Measurements from ENCODE around the gene OR2D3. TPM values are rescaled to one million over a fixed set of nuclear protein-coding genes. Genes with fewer than 3 reads are reported as not detected.

OR2D3 gene, protein sequence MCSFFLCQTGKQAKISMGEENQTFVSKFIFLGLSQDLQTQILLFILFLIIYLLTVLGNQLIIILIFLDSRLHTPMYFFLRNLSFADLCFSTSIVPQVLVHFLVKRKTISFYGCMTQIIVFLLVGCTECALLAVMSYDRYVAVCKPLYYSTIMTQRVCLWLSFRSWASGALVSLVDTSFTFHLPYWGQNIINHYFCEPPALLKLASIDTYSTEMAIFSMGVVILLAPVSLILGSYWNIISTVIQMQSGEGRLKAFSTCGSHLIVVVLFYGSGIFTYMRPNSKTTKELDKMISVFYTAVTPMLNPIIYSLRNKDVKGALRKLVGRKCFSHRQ
- total RNA-seq (2021) (not detected in 2 replicates), Bru-seq, nascent RNA (not detected), BruChase-seq, experiment 1, labeled RNA remaining after a 2-hour chase (not detected), BruChase-seq, experiment 2, labeled RNA remaining after a 6-hour chase (not detected)
- long read RNA-seq = 0 reads

DNA sequence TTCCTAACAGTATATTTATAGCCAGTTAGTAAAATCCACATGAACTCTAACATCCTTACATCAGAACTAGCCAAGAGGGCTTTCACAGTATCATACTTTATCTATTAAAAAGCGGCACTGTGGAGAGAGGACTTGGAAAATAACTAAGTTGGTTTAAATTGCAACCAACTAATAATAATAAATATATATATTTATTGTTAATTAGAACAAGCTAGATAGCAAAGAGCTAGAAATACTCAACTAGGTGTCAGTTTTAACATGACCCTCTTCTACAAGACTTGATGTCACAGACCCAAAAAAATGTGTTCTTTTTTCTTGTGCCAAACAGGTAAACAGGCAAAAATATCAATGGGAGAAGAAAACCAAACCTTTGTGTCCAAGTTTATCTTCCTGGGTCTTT is at the start of gene OR2D3:
Gene OR2D3 (plus strand): TSS at position 301 of the 400 bp plus-strand sequence. CDS start 0 bp downstream, at position 301.
- no TSS peak for BruUV-seq (replicated peaks)
- Histone ChIP-seq H2AFZ (no peak within 1 kb of the TSS), H3F3A (ENCODE audit: insufficient read depth, low read depth) (peaks cover 4% of the 10 kb centered on the region), H3K9me3 (ENCODE audit: insufficient read depth, low read depth) (no peaks in the 10 kb centered on the region), H3K36me3 (ENCODE audit: low read depth) (no peaks in the 10 kb centered on the region), H3K4me2 (no peak within 1 kb of the TSS), H3K79me2 (ENCODE audit: low read depth) (no peaks in the 10 kb centered on the region), H3K9me2 (ENCODE audit: insufficient read depth) (no peaks in the 10 kb centered on the region), H3K27ac (no peak within 1 kb of the TSS), H3K27me3 (ENCODE audit: insufficient read depth, low read depth) (no peaks in the 10 kb centered on the region), H3K4me3 (no peak within 1 kb of the TSS), H4K20me1 (ENCODE audit: insufficient read depth) (no peaks in the 10 kb centered on the region), H3K4me1 (replicated peaks; ENCODE audit: insufficient read depth) (no peaks in the 10 kb centered on the region)
- intact Hi-C loops (cut with micrococcal nuclease; ENCODE audit: unreplicated experiment) = no loop called here
- no peak for TF ChIP-seq EZH2 (IDR thresholded peaks at IDR 0.05; ENCODE audit: low read depth)
- TF ChIP-seq, protein P1, sequence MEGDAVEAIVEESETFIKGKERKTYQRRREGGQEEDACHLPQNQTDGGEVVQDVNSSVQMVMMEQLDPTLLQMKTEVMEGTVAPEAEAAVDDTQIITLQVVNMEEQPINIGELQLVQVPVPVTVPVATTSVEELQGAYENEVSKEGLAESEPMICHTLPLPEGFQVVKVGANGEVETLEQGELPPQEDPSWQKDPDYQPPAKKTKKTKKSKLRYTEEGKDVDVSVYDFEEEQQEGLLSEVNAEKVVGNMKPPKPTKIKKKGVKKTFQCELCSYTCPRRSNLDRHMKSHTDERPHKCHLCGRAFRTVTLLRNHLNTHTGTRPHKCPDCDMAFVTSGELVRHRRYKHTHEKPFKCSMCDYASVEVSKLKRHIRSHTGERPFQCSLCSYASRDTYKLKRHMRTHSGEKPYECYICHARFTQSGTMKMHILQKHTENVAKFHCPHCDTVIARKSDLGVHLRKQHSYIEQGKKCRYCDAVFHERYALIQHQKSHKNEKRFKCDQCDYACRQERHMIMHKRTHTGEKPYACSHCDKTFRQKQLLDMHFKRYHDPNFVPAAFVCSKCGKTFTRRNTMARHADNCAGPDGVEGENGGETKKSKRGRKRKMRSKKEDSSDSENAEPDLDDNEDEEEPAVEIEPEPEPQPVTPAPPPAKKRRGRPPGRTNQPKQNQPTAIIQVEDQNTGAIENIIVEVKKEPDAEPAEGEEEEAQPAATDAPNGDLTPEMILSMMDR (conservative IDR thresholded peaks at IDR 0.05) = no peak
- CTCF ChIA-PET = no interaction called here
- no peak for DNase-seq
- POLR2A ChIA-PET (ENCODE audit: unreplicated experiment) = no interaction called here

GRCh38 chr11:6871278-6871677 is 49.5 kb upstream of the OR2D3 start:
- Histone ChIP-seq H3K27me3 (ENCODE audit: insufficient read depth, low read depth) (no peaks in the 10 kb centered on the region), H2AFZ (no peak overlapping the region), H3F3A (ENCODE audit: insufficient read depth, low read depth) (no peaks in the 10 kb centered on the region), H3K4me1 (replicated peaks; ENCODE audit: insufficient read depth) (no peaks in the 10 kb centered on the region), H3K9me2 (ENCODE audit: insufficient read depth) (no peaks in the 10 kb centered on the region), H3K36me3 (ENCODE audit: low read depth) (no peaks in the 10 kb centered on the region), H3K4me3 (no peak overlapping the region), H3K79me2 (ENCODE audit: low read depth) (no peaks in the 10 kb centered on the region), H3K4me2 (no peak overlapping the region), H3K27ac (no peak overlapping the region), H3K9me3 (ENCODE audit: insufficient read depth, low read depth) (no peaks in the 10 kb centered on the region), H4K20me1 (ENCODE audit: insufficient read depth) (no peaks in the 10 kb centered on the region)
- ChIA-PET CTCF (no interaction called here), POLR2A (ENCODE audit: unreplicated experiment) (no interaction called here)
- intact Hi-C loops (cut with micrococcal nuclease; ENCODE audit: unreplicated experiment) = no loop called here
- BruUV-seq (replicated peaks) = no TSS peak
- TF ChIP-seq, protein P1 (conservative IDR thresholded peaks at IDR 0.05) = no peak
- no peak for TF ChIP-seq EZH2 (IDR thresholded peaks at IDR 0.05; ENCODE audit: low read depth)
- DNase-seq = no peak

DNA sequence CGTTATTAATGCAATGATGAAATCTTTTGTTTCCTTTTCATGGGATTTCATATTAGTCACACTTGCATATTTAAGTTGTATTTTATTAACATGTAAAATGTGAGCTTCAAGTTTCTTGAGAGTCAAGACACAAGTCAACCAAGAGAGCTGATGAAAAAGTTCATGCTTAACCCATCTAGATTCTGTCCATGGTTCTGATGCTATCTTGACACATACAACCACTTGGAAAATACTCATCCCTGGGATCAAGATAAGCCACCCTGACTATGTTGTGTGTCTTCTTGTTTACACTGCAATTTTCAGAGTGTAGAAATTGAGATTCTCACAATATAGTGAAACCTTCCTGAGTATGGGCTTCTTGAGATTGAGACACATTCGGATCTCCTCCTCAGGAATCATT is 45.0 kb upstream of the OR2D3 start:
- no TSS peak for BruUV-seq (replicated peaks)
- POLR2A ChIA-PET (ENCODE audit: unreplicated experiment) = no interaction called here

More for the DNA sequence above, 45.0 kb upstream of the OR2D3 start:
- Histone ChIP-seq H4K20me1 (ENCODE audit: insufficient read depth) (no peaks in the 10 kb centered on the region), H3K9me2 (ENCODE audit: insufficient read depth) (no peaks in the 10 kb centered on the region), H3K27me3 (ENCODE audit: insufficient read depth, low read depth) (no peaks in the 10 kb centered on the region), H3K9me3 (ENCODE audit: insufficient read depth, low read depth) (no peaks in the 10 kb centered on the region), H3K79me2 (ENCODE audit: low read depth) (no peaks in the 10 kb centered on the region), H3K4me3 (no peak overlapping the region), H3K4me2 (no peak overlapping the region), H3K27ac (no peak overlapping the region), H3K36me3 (ENCODE audit: low read depth) (no peaks in the 10 kb centered on the region), H2AFZ (no peak overlapping the region), H3F3A (ENCODE audit: insufficient read depth, low read depth) (no peaks in the 10 kb centered on the region), H3K4me1 (replicated peaks; ENCODE audit: insufficient read depth) (no peaks in the 10 kb centered on the region)
- intact Hi-C loops (cut with micrococcal nuclease; ENCODE audit: unreplicated experiment) = no loop called here
- CTCF ChIA-PET = no interaction called here
- DNase-seq = no peak
- TF ChIP-seq EZH2 (IDR thresholded peaks at IDR 0.05; ENCODE audit: low read depth) = no peak
- TF ChIP-seq, protein P1 (conservative IDR thresholded peaks at IDR 0.05) = no peak
